Activated naive CD4-positive, alpha-beta T cell treated with anti-CD3 and anti-CD28 coated beads for 36 hours (primary cell): ENCODE measurements around the gene TENM4. TPM values are rescaled to one million over a fixed set of nuclear protein-coding genes. Genes with fewer than 3 reads are reported as not detected.

ENCODE experiments used
- CTCF ChIA-PET: fragments of 350-600 bp; sonication (Branson Sonifier 250); formaldehyde crosslinking; loops from one replicate; lab custom pipeline; 2021; ENCODE audit warnings: antibody characterized with exemption; lab: Charles Lee
- DNase-seq: peaks from one replicate; pipeline ENCODE4 v3.0.0-alpha.2; 2020
- H3K27ac Mint-ChIP-seq: one replicate; pipeline ENCODE4 v1.8.0; 2021; ENCODE audit warnings: mild to moderate bottlenecking, mixed read lengths
- H3K27me3 Mint-ChIP-seq: one replicate; pipeline ENCODE4 v1.8.0; 2021; ENCODE audit warnings: low read depth, mixed read lengths
- H3K36me3 Mint-ChIP-seq: one replicate; pipeline ENCODE4 v1.8.0; 2021; ENCODE audit warnings: low read depth, mixed read lengths
- H3K4me1 Mint-ChIP-seq: one replicate; pipeline ENCODE4 v1.8.0; 2021; ENCODE audit warnings: low read depth, mixed read lengths
- H3K4me3 Mint-ChIP-seq: one replicate; pipeline ENCODE4 v1.8.0; 2021; ENCODE audit warnings: mild to moderate bottlenecking, moderate library complexity, mixed read lengths
- H3K9me3 Mint-ChIP-seq: one replicate; pipeline ENCODE4 v1.8.0; 2021; ENCODE audit warnings: mixed read lengths
- intact Hi-C: fragments of 100-400 bp; cut with micrococcal nuclease; formaldehyde crosslinking; loops from one replicate; pipeline ENCODE4 v1.15.1; 2023
- total RNA-seq, 2 experiments: library from RNA; stranded (reverse); gene quantifications; one replicate each; pipeline ENCODE4 v1.2.3, GENCODE V29; 2021

TENM4 gene
- total RNA-seq, 2 experiments from 2014 or later, result not detected

DNA sequence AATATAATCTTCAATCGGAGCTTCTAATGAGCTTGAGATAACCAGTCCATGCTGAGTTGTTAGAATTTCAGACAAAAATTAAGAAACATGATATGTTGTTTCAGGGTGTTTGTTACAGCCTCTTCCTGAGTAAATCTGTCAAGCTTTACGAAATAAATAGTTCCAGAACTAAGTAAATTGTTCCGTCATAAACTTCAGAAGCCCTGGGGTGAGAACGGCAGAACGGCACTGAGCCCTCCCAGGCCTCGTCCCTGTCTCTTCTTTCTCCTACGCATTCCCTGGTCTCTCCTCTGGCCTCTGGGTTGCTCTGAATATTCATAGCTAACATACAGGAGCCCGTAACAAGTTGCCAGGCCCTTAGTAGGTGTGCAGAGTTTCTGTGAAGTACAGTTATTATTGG is 475.4 kb downstream of the TENM4 start:
- Mint-ChIP-seq H3K27me3 (peaks cover 31% of the 10 kb centered on the region), H3K4me1 (peaks cover 4% of the 10 kb centered on the region), H3K27ac (no peak overlapping the region), H3K9me3 (no peaks in the 10 kb centered on the region), H3K4me3 (no peak overlapping the region), H3K36me3 (no peaks in the 10 kb centered on the region)
- CTCF ChIA-PET, result no interaction called here
- DNase-seq, result no peak
- intact Hi-C loops, result loop anchor here (10.0 kb wide), 1 partner anchor 321 kb away; no protein-coding TSS in a partner anchor

DNA sequence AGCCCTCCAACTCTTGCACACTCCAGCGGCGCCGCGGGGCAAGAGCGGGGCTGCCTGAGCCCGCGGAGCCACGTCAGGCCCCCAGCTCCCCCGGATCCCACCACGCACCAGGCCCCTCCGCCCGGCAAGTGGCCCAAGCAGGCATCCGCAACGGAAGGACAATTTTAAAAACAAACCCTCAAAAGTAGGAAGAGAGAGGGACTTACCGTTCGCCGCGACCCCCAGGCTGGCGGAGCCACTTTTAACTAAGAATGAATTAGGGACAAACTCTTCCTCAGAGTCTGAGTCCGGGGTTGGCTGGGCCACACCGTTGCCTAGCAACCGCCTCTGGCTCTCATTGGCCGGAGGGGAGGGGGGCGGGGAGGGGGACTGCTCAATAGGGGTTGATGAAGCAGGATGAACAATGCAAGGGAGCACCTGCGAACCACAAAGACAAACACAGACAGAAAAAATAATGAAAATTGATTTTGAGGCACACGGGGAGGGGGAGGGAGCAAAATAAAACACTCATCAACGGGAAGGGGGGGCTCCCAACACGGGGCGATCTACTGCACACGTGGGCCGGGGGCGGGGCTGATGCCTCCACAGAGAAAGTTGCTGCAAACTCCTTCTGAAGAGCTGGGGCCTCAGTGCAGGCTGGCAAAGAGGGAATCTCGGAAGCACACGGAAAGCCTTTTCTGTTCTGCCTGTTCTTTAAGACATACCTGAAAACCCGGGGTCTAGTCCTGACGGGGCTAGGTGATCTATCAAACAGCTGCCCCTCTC is 478.7 kb downstream of the TENM4 start:
- intact Hi-C loops, result loop anchor here (10.0 kb wide), 1 partner anchor 317 kb away; no protein-coding TSS in a partner anchor
- Mint-ChIP-seq H3K4me1 (peaks cover 4% of the 10 kb centered on the region), H3K4me3 (no peak overlapping the region), H3K36me3 (no peaks in the 10 kb centered on the region), H3K9me3 (no peaks in the 10 kb centered on the region), H3K27me3 (peaks cover 38% of the 10 kb centered on the region), H3K27ac (no peak overlapping the region)
- CTCF ChIA-PET, result interaction anchor here (0.6 to 0.7 kb wide), 2 partner anchors 9 to 317 kb away, joined by 3 read pairs; no protein-coding TSS in a partner anchor
- DNase-seq, result no peak

DNA sequence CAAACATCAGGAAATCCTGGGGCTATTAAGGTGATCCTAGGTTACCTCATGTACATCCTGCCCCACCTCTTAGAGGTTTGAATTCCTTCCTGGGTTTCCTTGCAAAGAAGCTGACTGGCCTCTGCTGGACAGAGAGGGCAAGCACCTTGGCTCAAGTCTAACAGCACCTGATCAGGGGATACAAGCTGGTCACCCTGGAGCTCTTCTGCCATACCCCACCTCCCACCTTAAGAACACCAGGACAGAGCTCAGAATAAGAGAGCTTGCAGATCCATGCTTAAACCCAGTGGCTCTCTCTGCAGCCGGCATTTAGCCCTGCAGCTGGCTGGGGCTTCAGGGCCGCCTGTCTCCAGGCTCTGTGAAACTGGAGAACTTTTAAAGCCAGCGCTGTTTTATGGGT is 479.6 kb downstream of the TENM4 start:
- no peak overlapping the region for H3K4me3 Mint-ChIP-seq
- CTCF ChIA-PET, result interaction anchor here (0.7 kb wide), 1 partner anchor 316 kb away, joined by 3 read pairs; no protein-coding TSS in a partner anchor
- no peaks in the 10 kb centered on the region for H3K9me3 Mint-ChIP-seq
- H3K27me3 Mint-ChIP-seq, result peaks cover 37% of the 10 kb centered on the region
- intact Hi-C loops, result loop anchor here (10.0 kb wide), 1 partner anchor 316 kb away; no protein-coding TSS in a partner anchor
- peaks cover 4% of the 10 kb centered on the region for H3K4me1 Mint-ChIP-seq
- DNase-seq, result no peak
- H3K27ac Mint-ChIP-seq, result no peak overlapping the region
- H3K36me3 Mint-ChIP-seq, result no peaks in the 10 kb centered on the region

DNA sequence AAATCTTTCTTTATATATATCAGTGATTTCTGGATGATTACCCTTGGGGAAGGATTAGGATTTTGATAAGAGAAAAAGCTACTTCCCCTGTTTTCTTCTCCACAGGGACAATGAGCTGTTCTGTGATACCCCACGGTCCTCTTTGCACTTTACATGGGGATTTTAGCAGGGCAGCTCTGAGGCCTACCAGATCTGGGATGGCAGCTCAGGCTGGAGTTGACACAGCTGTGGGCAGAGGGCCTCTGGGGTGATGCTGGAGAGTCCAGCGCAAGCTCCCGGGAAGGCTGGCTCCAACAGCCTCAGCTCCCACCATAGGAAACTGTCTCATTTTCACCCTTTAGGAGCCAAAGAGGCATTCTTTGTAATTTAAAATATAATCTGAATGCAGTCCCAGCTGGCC is 482.4 kb downstream of the TENM4 start:
- peaks cover 4% of the 10 kb centered on the region for H3K4me1 Mint-ChIP-seq
- CTCF ChIA-PET, result no interaction called here

DNA sequence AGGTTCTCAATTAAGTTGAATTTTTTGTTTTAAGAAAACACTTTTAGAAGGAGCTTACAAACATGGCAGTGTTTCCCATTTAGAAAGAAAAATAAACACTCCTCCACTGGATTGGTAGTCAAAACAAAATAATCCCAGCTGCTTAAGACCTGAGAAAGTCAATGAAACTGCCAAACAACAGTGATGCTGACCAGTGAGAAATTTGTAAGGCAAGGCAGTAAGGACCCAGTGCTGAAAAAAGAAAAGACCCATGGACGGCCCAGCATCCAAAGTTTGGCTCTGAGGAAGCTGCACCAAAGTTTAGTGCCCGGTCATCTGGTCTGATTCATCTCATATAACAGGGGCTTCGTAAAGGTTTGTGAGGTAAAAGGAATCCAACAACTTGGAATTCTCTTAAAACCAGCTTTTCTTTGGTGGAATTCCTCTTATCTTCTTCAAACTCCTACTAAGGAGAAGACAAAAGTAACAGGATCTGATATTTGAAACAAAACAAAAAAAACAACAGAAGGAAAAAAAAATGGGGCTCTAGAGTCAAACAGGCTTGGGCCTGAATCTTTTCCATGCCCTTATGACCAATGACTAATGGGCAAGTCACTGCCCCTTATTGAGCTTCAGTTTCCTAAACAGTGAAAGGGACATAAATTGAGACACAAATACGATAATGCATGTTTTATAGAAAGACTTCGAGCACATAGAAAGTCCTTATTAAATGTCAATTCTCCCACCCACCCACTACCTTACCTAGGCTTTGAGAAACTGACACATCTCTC is 483.2 kb downstream of the TENM4 start:
- DNase-seq, result no peak

More for the DNA sequence above, 482.4 kb downstream of the TENM4 start:
- no peak for DNase-seq
- no peaks in the 10 kb centered on the region for H3K9me3 Mint-ChIP-seq
- intact Hi-C loops, result no loop called here
- no peak overlapping the region for H3K27ac Mint-ChIP-seq
- peaks cover 29% of the 10 kb centered on the region for H3K27me3 Mint-ChIP-seq
- no peak overlapping the region for H3K4me3 Mint-ChIP-seq
- no peaks in the 10 kb centered on the region for H3K36me3 Mint-ChIP-seq

DNA sequence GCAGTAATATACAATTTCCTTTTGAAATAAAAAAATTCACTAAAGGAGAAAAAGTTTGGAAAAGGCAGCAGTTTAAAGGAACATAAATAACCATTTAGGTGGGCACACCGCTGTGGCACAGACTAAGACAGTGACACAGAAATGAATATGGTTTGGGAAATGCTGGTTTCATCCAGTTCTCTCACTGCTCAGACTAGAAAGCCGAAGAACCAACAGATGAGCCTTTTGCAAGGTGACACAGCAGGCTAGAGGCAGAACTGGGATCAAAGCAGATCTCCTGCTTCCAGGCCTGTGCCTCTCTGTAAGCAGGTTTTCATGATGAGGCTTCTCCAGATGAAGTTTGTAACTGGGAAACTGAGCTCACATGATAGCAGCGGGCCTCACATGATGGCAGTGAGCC is 486.1 kb downstream of the TENM4 start:
- no peak overlapping the region for H3K27ac Mint-ChIP-seq
- H3K36me3 Mint-ChIP-seq, result no peaks in the 10 kb centered on the region
- DNase-seq, result no peak
- CTCF ChIA-PET, result no interaction called here
- intact Hi-C loops, result no loop called here
- H3K4me3 Mint-ChIP-seq, result no peak overlapping the region
- no peaks in the 10 kb centered on the region for H3K4me1 Mint-ChIP-seq
- peaks cover 17% of the 10 kb centered on the region for H3K27me3 Mint-ChIP-seq
- H3K9me3 Mint-ChIP-seq, result no peaks in the 10 kb centered on the region

More for the DNA sequence above, 483.2 kb downstream of the TENM4 start:
- Mint-ChIP-seq H3K27me3 (peaks cover 27% of the 10 kb centered on the region), H3K4me3 (no peak overlapping the region), H3K27ac (no peak overlapping the region), H3K9me3 (no peaks in the 10 kb centered on the region), H3K4me1 (peaks cover 4% of the 10 kb centered on the region), H3K36me3 (no peaks in the 10 kb centered on the region)
- intact Hi-C loops, result no loop called here
- CTCF ChIA-PET, result no interaction called here

DNA sequence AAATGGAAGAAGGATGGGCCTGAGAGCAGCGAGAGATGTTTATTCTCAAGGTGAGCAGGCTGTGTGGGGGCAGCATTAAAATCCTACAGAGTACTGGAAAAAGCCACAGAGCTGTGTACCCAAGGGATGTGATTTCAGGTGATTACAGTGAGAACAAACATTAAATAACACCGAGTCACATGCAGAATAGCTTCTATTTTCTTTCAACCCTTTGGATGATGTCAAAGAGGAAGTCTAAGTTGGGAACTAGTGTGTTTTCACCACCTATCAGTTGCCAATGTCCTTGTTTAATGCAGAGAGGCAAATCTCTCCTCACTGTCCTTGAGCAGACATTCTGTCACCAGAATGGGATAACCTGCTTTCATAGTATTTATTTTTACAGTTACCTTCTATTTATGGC is 486.6 kb downstream of the TENM4 start:
- H3K36me3 Mint-ChIP-seq, result no peaks in the 10 kb centered on the region
- no peaks in the 10 kb centered on the region for H3K9me3 Mint-ChIP-seq
- H3K27me3 Mint-ChIP-seq, result peaks cover 13% of the 10 kb centered on the region
- CTCF ChIA-PET, result no interaction called here
- no peak overlapping the region for H3K4me3 Mint-ChIP-seq
- intact Hi-C loops, result no loop called here
- no peak for DNase-seq
- no peaks in the 10 kb centered on the region for H3K4me1 Mint-ChIP-seq
- H3K27ac Mint-ChIP-seq, result no peak overlapping the region

DNA sequence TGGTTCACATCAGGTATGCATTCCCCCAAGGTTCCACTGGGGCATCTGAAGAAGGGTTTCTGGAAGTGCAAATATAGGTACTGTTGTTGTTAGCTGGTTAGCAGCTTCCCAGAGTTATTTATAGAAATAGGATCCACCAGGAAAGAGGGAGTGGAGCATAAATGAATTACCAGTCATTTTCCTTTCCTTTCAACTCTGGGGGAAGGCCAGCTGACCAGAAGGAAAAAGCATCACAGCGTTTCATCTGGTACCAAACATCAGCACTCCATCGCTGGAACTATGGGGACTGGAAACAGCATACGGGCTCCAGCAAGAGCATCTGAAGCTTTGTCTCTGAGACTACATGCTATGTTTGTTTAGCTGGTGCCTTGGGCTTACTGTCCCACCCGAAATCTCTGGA is 487.9 kb downstream of the TENM4 start:
- Mint-ChIP-seq H3K9me3 (no peaks in the 10 kb centered on the region), H3K27me3 (peaks cover 16% of the 10 kb centered on the region), H3K27ac (no peak overlapping the region), H3K4me1 (no peaks in the 10 kb centered on the region), H3K4me3 (no peak overlapping the region), H3K36me3 (no peaks in the 10 kb centered on the region)
- CTCF ChIA-PET, result interaction anchor here (0.7 kb wide), 1 partner anchor 10 kb away, joined by 3 read pairs; no protein-coding TSS in a partner anchor
- intact Hi-C loops, result no loop called here
- no peak for DNase-seq

DNA sequence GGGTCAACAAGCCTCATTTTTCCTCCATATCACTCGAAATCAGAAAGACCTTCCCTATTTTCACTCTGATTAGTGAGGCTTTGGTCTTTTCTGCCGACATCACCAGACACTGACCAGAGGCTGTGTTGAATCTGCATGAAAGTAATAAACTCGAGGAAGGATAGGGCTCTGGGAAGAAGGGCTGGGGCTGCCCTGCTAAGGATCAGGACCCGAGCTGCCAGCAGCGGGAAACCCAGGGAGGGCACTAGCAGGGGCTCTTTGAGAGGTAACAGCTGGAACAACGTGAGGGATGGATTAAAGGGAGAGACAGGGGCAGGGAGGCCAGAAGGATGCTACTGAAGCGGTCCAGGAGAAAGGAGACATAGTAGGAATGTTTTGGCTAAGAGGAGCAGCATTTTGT is 488.7 kb downstream of the TENM4 start:
- no peak overlapping the region for H3K4me3 Mint-ChIP-seq
- H3K27ac Mint-ChIP-seq, result no peak overlapping the region
- intact Hi-C loops, result no loop called here
- H3K4me1 Mint-ChIP-seq, result no peaks in the 10 kb centered on the region
- CTCF ChIA-PET, result no interaction called here
- H3K36me3 Mint-ChIP-seq, result no peaks in the 10 kb centered on the region
- peaks cover 16% of the 10 kb centered on the region for H3K27me3 Mint-ChIP-seq
- no peak for DNase-seq
- no peaks in the 10 kb centered on the region for H3K9me3 Mint-ChIP-seq

DNA sequence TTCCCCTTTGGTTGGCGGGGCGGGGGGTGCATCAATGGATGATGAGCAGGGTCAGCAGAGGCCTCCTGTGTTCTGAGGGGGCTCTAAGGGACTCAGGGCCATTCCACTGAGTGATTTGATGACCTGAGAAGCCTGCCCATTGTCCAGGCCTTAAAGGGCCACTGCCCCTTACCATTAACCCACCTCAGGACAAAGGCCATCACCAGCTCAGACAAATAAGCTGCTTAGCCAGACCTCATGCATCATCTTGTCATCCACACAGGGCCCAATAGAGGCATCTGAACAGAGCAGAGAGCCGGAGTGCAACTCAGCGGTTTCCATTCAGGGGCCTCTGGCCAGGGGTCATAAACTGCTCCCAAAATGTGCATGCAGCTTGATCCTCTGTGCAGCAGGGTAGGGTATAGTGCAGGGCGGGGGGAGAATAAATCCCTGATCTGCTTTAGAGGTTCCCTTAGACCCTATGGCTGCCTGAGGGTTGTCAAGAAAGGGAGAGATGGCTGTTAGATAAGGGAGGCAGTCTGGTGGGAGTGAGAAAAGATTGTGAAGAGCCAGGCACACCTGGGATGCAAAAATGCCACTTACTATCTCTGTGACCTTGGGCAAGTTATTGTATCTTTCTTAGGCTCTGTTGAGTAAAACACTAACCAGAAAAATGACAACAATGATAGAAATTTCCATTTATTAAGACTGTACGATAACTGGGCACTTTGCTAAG is 490.7 kb downstream of the TENM4 start:
- Mint-ChIP-seq H3K27me3 (peaks cover 13% of the 10 kb centered on the region), H3K36me3 (no peaks in the 10 kb centered on the region), H3K9me3 (no peaks in the 10 kb centered on the region), H3K4me3 (no peak overlapping the region), H3K27ac (no peak overlapping the region), H3K4me1 (no peaks in the 10 kb centered on the region)
- no peak for DNase-seq
- intact Hi-C loops, result no loop called here
- CTCF ChIA-PET, result no interaction called here

DNA sequence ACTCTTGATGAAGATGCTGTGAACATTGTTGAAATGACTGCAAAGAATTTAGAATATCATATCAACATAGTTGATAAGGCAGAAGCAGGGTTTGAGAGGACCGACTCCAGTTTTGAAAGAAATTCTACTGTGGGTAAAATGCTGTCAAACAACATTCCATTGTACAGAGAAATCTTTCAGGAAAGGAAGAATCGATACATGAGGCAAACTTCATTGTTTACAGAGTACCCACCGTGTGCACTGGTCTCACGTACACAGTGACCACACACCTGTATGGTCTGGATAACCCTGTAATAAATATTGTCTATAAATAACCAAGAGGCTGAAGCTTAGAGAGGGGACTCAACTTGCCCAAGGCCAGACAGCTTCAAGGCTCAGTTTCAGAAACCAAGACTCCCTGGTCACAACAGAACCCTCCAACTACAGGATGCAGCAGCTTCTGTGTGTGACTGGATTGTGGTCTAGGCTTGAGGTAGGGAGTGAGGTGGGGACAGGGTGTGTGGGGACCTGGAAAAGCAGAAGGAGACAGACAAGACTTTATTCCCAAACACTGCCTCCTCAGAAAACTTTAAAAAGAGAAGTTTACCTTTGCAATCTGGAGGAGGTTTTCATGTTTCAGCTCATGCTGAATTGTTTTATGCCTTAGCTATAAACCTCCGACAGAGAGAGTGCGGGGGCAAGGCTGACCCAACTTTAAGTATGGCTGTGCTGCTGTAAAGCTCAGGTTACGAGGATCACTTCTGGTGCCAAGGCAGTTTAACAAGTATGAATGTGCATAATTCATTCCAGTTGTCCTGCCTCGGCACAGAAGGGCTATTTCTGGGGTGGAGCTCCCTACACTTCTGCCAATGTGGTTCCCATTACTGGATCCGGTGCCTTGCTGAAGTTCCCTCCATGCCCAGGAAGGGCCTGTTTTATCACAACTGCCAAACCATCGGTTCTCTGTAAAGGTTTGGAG is 493.6 kb downstream of the TENM4 start:
- no peak overlapping the region for H3K27ac Mint-ChIP-seq
- CTCF ChIA-PET, result no interaction called here
- H3K27me3 Mint-ChIP-seq, result peaks cover 13% of the 10 kb centered on the region
- H3K9me3 Mint-ChIP-seq, result no peaks in the 10 kb centered on the region
- no peaks in the 10 kb centered on the region for H3K36me3 Mint-ChIP-seq
- intact Hi-C loops, result no loop called here
- no peak overlapping the region for H3K4me3 Mint-ChIP-seq
- no peak for DNase-seq
- H3K4me1 Mint-ChIP-seq, result no peaks in the 10 kb centered on the region
